Uterus (tissue), 2 donors: ENCODE results near the gene COL9A3.

ENCODE experiments used
- CTCF ChIP-seq, 4 experiments: fragments of 200-600 bp in 2 of 4; fragments of 450-650 bp in 2 of 4; sonication (generic) in 2 of 4; IDR thresholded peaks; one replicate each; pipeline ENCODE4 v1.5.1; 2016 to 2019; ENCODE audit warnings: antibody characterized with exemption in 4 of 4, mild to moderate bottlenecking in 2 of 4, moderate library complexity in 1 of 4
- POLR2A ChIP-seq, 2 donors: fragments of 450-650 bp; IDR thresholded peaks; one replicate each; pipeline ENCODE4 v1.6.1; 2016; ENCODE audit warnings: antibody characterized with exemption in 2 of 2, mild to moderate bottlenecking in 1 of 2, moderate library complexity in 1 of 2

- TF ChIP-seq CTCF (IDR thresholded peaks at IDR 0.05): no peak
- TF ChIP-seq POLR2A (IDR thresholded peaks at IDR 0.05): no peak
Measured at GRCh38 chr20:62780696-62781095, 36.2 kb upstream of the COL9A3 start.
